MM.1S (cell line): Measurements from ENCODE around the gene TTLL1.

Source experiments
- EZH2 ChIP-seq: fragments of 300-600 bp; sonication (generic); optimal IDR thresholded peaks from 2 replicates; pipeline ENCODE3; 2017; ENCODE audit warnings: low read depth, mild to moderate bottlenecking, antibody characterized with exemption, low read length, mixed read lengths
- TF ChIP-seq, protein P1 (sequence below): fragments of 300-600 bp; sonication (generic); IDR thresholded peaks from 2 replicates; pipeline ENCODE4 v1.5.1; 2016; ENCODE audit warnings: antibody characterized with exemption, low read length, mixed read lengths

DNA sequence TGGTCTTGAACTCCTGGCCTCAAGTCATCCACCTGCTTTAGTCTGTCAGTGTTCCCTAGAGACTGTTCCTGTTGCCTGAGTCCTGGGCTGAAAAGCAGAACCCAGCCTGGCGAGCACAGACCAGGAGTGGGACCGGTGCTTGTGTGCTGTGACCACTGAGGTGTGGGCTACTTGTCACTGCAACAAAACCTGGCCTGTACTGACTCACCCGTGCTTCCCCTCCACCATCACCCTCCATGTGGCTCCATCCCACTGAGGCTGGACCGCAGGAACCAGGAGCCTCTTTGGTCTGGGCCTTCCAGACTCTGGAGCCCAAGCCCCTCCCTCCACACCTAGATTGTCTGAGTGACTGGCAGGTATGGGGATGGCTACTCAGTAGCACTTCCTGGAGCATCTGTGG, 45.4 kb upstream of the TTLL1 start:
- TF ChIP-seq EZH2: no peak
- TF ChIP-seq, protein P1, sequence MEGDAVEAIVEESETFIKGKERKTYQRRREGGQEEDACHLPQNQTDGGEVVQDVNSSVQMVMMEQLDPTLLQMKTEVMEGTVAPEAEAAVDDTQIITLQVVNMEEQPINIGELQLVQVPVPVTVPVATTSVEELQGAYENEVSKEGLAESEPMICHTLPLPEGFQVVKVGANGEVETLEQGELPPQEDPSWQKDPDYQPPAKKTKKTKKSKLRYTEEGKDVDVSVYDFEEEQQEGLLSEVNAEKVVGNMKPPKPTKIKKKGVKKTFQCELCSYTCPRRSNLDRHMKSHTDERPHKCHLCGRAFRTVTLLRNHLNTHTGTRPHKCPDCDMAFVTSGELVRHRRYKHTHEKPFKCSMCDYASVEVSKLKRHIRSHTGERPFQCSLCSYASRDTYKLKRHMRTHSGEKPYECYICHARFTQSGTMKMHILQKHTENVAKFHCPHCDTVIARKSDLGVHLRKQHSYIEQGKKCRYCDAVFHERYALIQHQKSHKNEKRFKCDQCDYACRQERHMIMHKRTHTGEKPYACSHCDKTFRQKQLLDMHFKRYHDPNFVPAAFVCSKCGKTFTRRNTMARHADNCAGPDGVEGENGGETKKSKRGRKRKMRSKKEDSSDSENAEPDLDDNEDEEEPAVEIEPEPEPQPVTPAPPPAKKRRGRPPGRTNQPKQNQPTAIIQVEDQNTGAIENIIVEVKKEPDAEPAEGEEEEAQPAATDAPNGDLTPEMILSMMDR: no peak
